Natural killer cell (primary cell): ENCODE measurements around the gene DENND1B. TPM values are rescaled to one million over a fixed set of nuclear protein-coding genes. Genes with fewer than 3 reads are reported as not detected.
"Not testable (repeated sequence)": the region's sequence is repeated elsewhere in the genome, so short reads cannot be mapped to it uniquely, and the experiment has no call there.

Source experiments
- ATAC-seq, 3 donors: fragments of 150-1000 bp in 2 of 3; fragments of 200-7000 bp in 1 of 3; cut with Tn5 transposase; 1 replicate in 1 of 3; 2 replicates in 2 of 3; pipeline ENCODE4 v1.10.0; 2021; ENCODE audit warnings: mild to moderate bottlenecking in 2 of 3, moderate library complexity in 2 of 3
- DNase-seq, 2 donors: peaks; one replicate each; pipeline versions ENCODE4 v3.0.0 to v3.0.0-alpha.2; 2013 to 2021; ENCODE audit warnings: mixed read lengths in 1 of 2
- H3K27ac ChIP-seq: one replicate; pipeline ENCODE4 v1.5.1; 2013; ENCODE audit warnings: mild to moderate bottlenecking, low read length
- H3K27me3 ChIP-seq: one replicate; pipeline ENCODE4 v1.6.1; 2013; ENCODE audit warnings: low read length; ENCODE audit not compliant: control insufficient read depth, insufficient read depth
- H3K36me3 ChIP-seq: one replicate; pipeline ENCODE4 v1.6.1; 2013; ENCODE audit warnings: low read length; ENCODE audit not compliant: control insufficient read depth, insufficient read depth
- H3K4me1 ChIP-seq: one replicate; pipeline ENCODE4 v1.6.1; 2013; ENCODE audit warnings: low read length; ENCODE audit not compliant: control insufficient read depth, insufficient read depth
- H3K4me3 ChIP-seq: one replicate; pipeline ENCODE4 v1.5.1; 2013; ENCODE audit warnings: low read length
- H3K9me3 ChIP-seq: one replicate; pipeline ENCODE4 v1.6.1; 2013; ENCODE audit warnings: low read length; ENCODE audit not compliant: control insufficient read depth, insufficient read depth
- H3K27ac Mint-ChIP-seq, 2 donors: one replicate each; pipeline ENCODE4 v1.8.0; 2022; ENCODE audit warnings: mild to moderate bottlenecking in 2 of 2, mixed read lengths in 2 of 2, moderate library complexity in 1 of 2
- H3K27me3 Mint-ChIP-seq, 2 donors: one replicate each; pipeline ENCODE4 v1.8.0; 2022; ENCODE audit warnings: low read depth in 2 of 2, mixed read lengths in 2 of 2
- H3K36me3 Mint-ChIP-seq: one replicate; pipeline ENCODE4 v1.8.0; 2022; ENCODE audit warnings: mixed read lengths
- H3K4me1 Mint-ChIP-seq, 2 donors: one replicate each; pipeline ENCODE4 v1.8.0; 2022; ENCODE audit warnings: mixed read lengths in 2 of 2
- H3K4me3 Mint-ChIP-seq: one replicate; pipeline ENCODE4 v1.8.0; 2022; ENCODE audit warnings: mild to moderate bottlenecking, moderate library complexity, mixed read lengths
- H3K9me3 Mint-ChIP-seq, 2 donors: one replicate each; pipeline ENCODE4 v1.8.0; 2022; ENCODE audit warnings: mixed read lengths in 2 of 2
- WGBS: methylation state at CpG from one replicate; pipeline ENCODE4 v1.1.7; 2013; ENCODE audit warnings: missing lambda C conversion rate; ENCODE audit not compliant: insufficient coverage; 5-methylcytosine and 5-hydroxymethylcytosine counted together
- intact Hi-C: fragments of 100-400 bp; cut with micrococcal nuclease; formaldehyde crosslinking; loops from one replicate; pipeline ENCODE4 v1.14.2; 2022
- total RNA-seq, 4 donors: library from RNA; stranded (reverse); fragments of 120-200 nt in 1 of 4; gene quantifications; one replicate each; pipeline versions ENCODE4 v1.2.3 to v1.2.4, GENCODE V29; 2013 to 2022
- TF ChIP-seq, protein P1 (sequence below): fragments of 200-600 bp; IDR thresholded peaks from one replicate; pipeline ENCODE4 v1.8.0; 2022; ENCODE audit warnings: antibody characterized with exemption

DENND1B gene
- total RNA-seq, 3 donors from 2014 or later (not counting 1 experiment from before 2014, with no cell fraction given): 35.4 to 62.5 (median 37.5) TPM

DNA sequence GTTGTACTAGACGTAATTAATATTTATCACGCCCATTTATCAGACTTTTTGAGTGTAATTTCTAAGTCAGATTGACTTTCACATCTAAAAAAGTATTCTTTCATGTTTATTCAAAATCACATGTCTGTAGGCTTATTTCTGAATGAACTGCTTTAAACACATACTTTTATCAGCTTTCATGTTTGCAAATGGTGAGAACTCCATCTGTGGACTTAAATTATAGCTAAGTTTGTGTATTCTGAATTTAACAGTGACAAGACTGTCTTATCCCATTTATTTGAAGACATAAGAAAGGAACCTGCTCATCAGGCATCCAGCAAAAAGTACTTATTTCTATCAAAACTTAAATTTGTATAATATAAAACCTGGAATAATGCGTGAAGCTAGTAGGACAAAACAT is 69.3 kb downstream of the DENND1B start:
- Mint-ChIP-seq H3K27ac (no peak overlapping the region), H3K36me3 (no peaks in the 10 kb centered on the region), H3K9me3 (peaks cover 0 to 2% of the 10 kb centered on the region in 2 donors), H3K4me1 (peaks cover 21% of the 10 kb centered on the region in 2 donors), H3K27me3 (no peaks in the 10 kb centered on the region), H3K4me3 (no peak overlapping the region)
- ATAC-seq: no peak
- intact Hi-C loops: no loop called here
- no peaks in the 10 kb centered on the region for H3K9me3 ChIP-seq
- no peak overlapping the region for H3K4me3 ChIP-seq
- H3K27ac ChIP-seq: no peak overlapping the region
- WGBS: 100% methylated on average over 1 of the region's 3 CpGs
- no peaks in the 10 kb centered on the region for H3K4me1 ChIP-seq
- TF ChIP-seq, protein P1, sequence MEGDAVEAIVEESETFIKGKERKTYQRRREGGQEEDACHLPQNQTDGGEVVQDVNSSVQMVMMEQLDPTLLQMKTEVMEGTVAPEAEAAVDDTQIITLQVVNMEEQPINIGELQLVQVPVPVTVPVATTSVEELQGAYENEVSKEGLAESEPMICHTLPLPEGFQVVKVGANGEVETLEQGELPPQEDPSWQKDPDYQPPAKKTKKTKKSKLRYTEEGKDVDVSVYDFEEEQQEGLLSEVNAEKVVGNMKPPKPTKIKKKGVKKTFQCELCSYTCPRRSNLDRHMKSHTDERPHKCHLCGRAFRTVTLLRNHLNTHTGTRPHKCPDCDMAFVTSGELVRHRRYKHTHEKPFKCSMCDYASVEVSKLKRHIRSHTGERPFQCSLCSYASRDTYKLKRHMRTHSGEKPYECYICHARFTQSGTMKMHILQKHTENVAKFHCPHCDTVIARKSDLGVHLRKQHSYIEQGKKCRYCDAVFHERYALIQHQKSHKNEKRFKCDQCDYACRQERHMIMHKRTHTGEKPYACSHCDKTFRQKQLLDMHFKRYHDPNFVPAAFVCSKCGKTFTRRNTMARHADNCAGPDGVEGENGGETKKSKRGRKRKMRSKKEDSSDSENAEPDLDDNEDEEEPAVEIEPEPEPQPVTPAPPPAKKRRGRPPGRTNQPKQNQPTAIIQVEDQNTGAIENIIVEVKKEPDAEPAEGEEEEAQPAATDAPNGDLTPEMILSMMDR: no peak
- H3K27me3 ChIP-seq: no peaks in the 10 kb centered on the region
- no peak for DNase-seq
- no peaks in the 10 kb centered on the region for H3K36me3 ChIP-seq

DNA sequence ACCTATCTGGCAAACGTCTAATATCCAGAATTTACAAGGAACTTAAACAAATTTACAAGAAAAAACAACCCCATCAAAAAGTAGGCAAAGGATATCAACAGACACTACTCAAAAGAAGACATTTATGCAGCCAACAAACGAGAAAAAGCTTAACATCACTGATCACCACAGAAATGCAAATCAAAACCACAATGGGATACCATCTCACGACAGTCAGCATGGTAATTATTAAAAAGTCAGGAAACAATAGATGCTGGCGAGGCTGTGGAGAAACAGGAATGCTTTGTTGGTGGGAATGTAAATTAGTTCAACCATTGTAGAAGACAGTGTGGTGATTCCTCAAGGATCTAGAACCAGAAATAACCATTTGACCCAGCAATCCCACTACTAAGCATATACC is 74.6 kb downstream of the DENND1B start:
- ATAC-seq, H3K4me3 Mint-ChIP-seq, H3K27ac ChIP-seq, H3K36me3 Mint-ChIP-seq, H3K4me1 ChIP-seq, H3K27me3 Mint-ChIP-seq, H3K9me3 ChIP-seq, H3K27me3 ChIP-seq, H3K9me3 Mint-ChIP-seq, intact Hi-C loops, H3K36me3 ChIP-seq, DNase-seq, H3K4me3 ChIP-seq: not testable (repeated sequence)
- 74% methylated on average over 4 of the region's 4 CpGs for WGBS
- Mint-ChIP-seq H3K4me1 (peaks cover 43 to 44% of the 10 kb centered on the region in 2 donors), H3K27ac (peak overlapping the region in 1 of 2 donors; percentile 9)

DNA sequence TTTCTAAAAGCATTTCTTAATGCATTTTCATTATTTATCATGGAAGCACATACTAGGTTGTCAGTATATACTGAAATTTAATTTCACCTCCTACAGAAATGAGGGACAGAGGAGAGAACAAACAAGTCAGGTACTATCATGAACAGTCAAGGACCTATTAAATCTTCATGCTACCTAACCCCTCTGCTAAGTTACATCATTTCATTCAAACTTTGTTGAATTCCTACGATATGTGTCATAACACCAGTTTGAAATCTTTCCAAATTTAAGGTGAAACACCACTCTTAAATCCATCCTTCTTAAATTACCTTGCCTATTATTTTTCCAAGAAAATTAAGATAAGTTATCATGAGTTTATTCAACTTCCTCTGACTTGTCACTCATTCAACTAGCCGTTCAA is 78.9 kb downstream of the DENND1B start:
- peaks cover 48 to 58% of the 10 kb centered on the region in 2 donors for H3K4me1 Mint-ChIP-seq
- no peak overlapping the region for H3K27ac Mint-ChIP-seq
- Histone ChIP-seq H3K4me3 (no peak overlapping the region), H3K9me3 (no peaks in the 10 kb centered on the region), H3K36me3 (no peaks in the 10 kb centered on the region), H3K27ac (no peak overlapping the region), H3K4me1 (no peaks in the 10 kb centered on the region), H3K27me3 (no peaks in the 10 kb centered on the region)
- no peak overlapping the region for H3K4me3 Mint-ChIP-seq
- DNase-seq (no peak), ATAC-seq (no peak)
- 100% methylated on average over 1 of the region's 2 CpGs for WGBS
- no peaks in the 10 kb centered on the region for H3K36me3 Mint-ChIP-seq
- intact Hi-C loops: no loop called here
- TF ChIP-seq, protein P1: no peak
- H3K27me3 Mint-ChIP-seq: no peaks in the 10 kb centered on the region
- peaks cover 0 to 2% of the 10 kb centered on the region in 2 donors for H3K9me3 Mint-ChIP-seq

DNA sequence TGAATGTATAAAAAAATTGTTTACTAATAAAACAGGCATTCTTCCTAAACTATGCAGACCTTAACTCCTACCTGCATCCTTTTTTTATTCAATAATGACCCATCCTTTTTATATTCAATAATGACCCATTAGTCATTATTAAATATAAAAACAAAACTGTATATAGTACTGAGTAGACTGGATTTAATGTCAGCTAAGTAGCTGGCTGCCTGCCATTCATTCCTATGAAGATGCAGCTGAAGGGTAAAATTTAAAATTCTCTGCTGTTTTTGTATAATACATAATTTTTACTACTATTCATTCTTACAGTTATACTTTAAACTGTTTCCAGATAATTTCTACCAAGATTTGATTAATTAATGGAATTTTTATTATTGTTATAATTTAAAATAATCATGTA is 79.3 kb downstream of the DENND1B start:
- no peaks in the 10 kb centered on the region for H3K27me3 ChIP-seq
- intact Hi-C loops: no loop called here
- H3K4me3 ChIP-seq: no peak overlapping the region
- TF ChIP-seq, protein P1: no peak
- Mint-ChIP-seq H3K4me1 (peaks cover 47 to 57% of the 10 kb centered on the region in 2 donors), H3K36me3 (no peaks in the 10 kb centered on the region), H3K4me3 (no peak overlapping the region), H3K9me3 (no peaks in the 10 kb centered on the region), H3K27ac (no peak overlapping the region), H3K27me3 (no peaks in the 10 kb centered on the region)
- ATAC-seq: no peak
- DNase-seq: no peak
- no peaks in the 10 kb centered on the region for H3K4me1 ChIP-seq
- H3K36me3 ChIP-seq: no peaks in the 10 kb centered on the region
- H3K27ac ChIP-seq: no peak overlapping the region
- H3K9me3 ChIP-seq: no peaks in the 10 kb centered on the region
